Astrocyte (in vitro differentiated cells and primary cell): ENCODE data around the gene PLA2G4A. TPM values are rescaled to one million over a fixed set of nuclear protein-coding genes. Genes with fewer than 3 reads are reported as not detected.

Experiments
- DNase-seq: peaks from one replicate; pipeline ENCODE4 v3.0.0-alpha.2; 2010; ENCODE audit warnings: low read depth
- FAIRE-seq: peaks from 2 replicates; lab custom pipeline; 2011; peaks lifted over from hg19 to GRCh38; lab: Jason Lieb, UNC
- H2AFZ ChIP-seq: 2 replicates; pipeline ENCODE4 v1.6.0; 2012; ENCODE audit warnings: low read depth, low read length, inconsistent platforms
- H3K27ac ChIP-seq: 2 replicates; pipeline ENCODE4 v1.5.1; 2011; ENCODE audit warnings: low read depth, low read length, inconsistent platforms
- H3K27me3 ChIP-seq: 2 replicates; pipeline ENCODE4 v1.6.0; 2011; ENCODE audit warnings: low read length, inconsistent platforms; ENCODE audit not compliant: insufficient read depth
- H3K36me3 ChIP-seq: 2 replicates; pipeline ENCODE4 v1.5.1; 2011; ENCODE audit warnings: low read length, inconsistent platforms; ENCODE audit not compliant: insufficient read depth
- H3K4me1 ChIP-seq: 2 replicates; pipeline ENCODE4 v1.5.1; 2011; ENCODE audit warnings: low read length, inconsistent platforms; ENCODE audit not compliant: insufficient read depth
- H3K4me2 ChIP-seq: 2 replicates; pipeline ENCODE4 v1.6.0; 2012; ENCODE audit warnings: low read length, inconsistent platforms
- H3K4me3 ChIP-seq: 2 replicates; pipeline ENCODE4 v1.5.1; 2011; ENCODE audit warnings: low read depth, mild to moderate bottlenecking, low read length, inconsistent platforms; ENCODE audit not compliant: insufficient read depth
- H3K79me2 ChIP-seq: 2 replicates; pipeline ENCODE4 v1.6.0; 2012; ENCODE audit warnings: mild to moderate bottlenecking, low read length, inconsistent platforms; ENCODE audit not compliant: insufficient read depth
- H3K9ac ChIP-seq: 2 replicates; pipeline ENCODE4 v1.6.0; 2012; ENCODE audit warnings: mild to moderate bottlenecking, low read length, inconsistent platforms
- H3K9me3 ChIP-seq: 2 replicates; pipeline ENCODE4 v1.5.1; 2012; ENCODE audit warnings: low read depth, mild to moderate bottlenecking, low read length, inconsistent platforms; ENCODE audit not compliant: insufficient read depth
- H4K20me1 ChIP-seq: 2 replicates; pipeline ENCODE4 v1.6.0; 2012; ENCODE audit warnings: low read length, inconsistent platforms; ENCODE audit not compliant: insufficient read depth
- H3K27ac Mint-ChIP-seq: one replicate; pipeline ENCODE4 v1.8.0; 2021; ENCODE audit warnings: mild to moderate bottlenecking, mixed read lengths; ENCODE audit not compliant: unreplicated experiment
- H3K27me3 Mint-ChIP-seq: one replicate; pipeline ENCODE4 v1.8.0; 2021; ENCODE audit warnings: low read depth, mixed read lengths; ENCODE audit not compliant: unreplicated experiment
- H3K36me3 Mint-ChIP-seq: one replicate; pipeline ENCODE4 v1.8.0; 2021; ENCODE audit warnings: low read depth, mixed read lengths; ENCODE audit not compliant: unreplicated experiment
- H3K4me1 Mint-ChIP-seq: one replicate; pipeline ENCODE4 v1.8.0; 2021; ENCODE audit warnings: low read depth, mixed read lengths; ENCODE audit not compliant: unreplicated experiment
- H3K4me3 Mint-ChIP-seq: one replicate; pipeline ENCODE4 v1.8.0; 2021; ENCODE audit warnings: mild to moderate bottlenecking, moderate library complexity, mixed read lengths; ENCODE audit not compliant: unreplicated experiment
- H3K9me3 Mint-ChIP-seq: one replicate; pipeline ENCODE4 v1.8.0; 2021; ENCODE audit warnings: mild to moderate bottlenecking, mixed read lengths; ENCODE audit not compliant: unreplicated experiment
- CTCF ChIP-seq: IDR thresholded peaks from 2 replicates; pipeline ENCODE4 v1.5.1; 2011; ENCODE audit warnings: low read depth, mild to moderate bottlenecking, inconsistent platforms, low read length, moderate library complexity; ENCODE audit not compliant: insufficient read depth
- EZH2 ChIP-seq: IDR thresholded peaks from 2 replicates; pipeline ENCODE4 v1.6.1; 2012; ENCODE audit warnings: mild to moderate bottlenecking, low read length, inconsistent platforms; ENCODE audit not compliant: insufficient read depth
- total RNA-seq: library from RNA; stranded (reverse); gene quantifications from 2 replicates; pipeline ENCODE4 v1.2.1, GENCODE V29; 2021

The PLA2G4A gene
- total RNA-seq, 1 donor from 2014 or later, result 1.4 TPM

GRCh38 chr1:186782791-186783190 lies 46.0 kb upstream of the PLA2G4A start:
- Histone ChIP-seq H3K4me3 (no peak overlapping the region), H3K79me2 (no peaks in the 10 kb centered on the region), H3K4me1 (peaks cover 7% of the 10 kb centered on the region), H3K9me3 (no peaks in the 10 kb centered on the region), H3K4me2 (no peak overlapping the region), H3K9ac (no peak overlapping the region), H3K27ac (no peak overlapping the region), H3K27me3 (no peaks in the 10 kb centered on the region), H4K20me1 (no peaks in the 10 kb centered on the region), H3K36me3 (no peaks in the 10 kb centered on the region), H2AFZ (no peak overlapping the region)
- Mint-ChIP-seq H3K4me1 (no peaks in the 10 kb centered on the region), H3K9me3 (no peaks in the 10 kb centered on the region), H3K27ac (no peak overlapping the region), H3K36me3 (no peaks in the 10 kb centered on the region), H3K27me3 (no peaks in the 10 kb centered on the region), H3K4me3 (no peak overlapping the region)
- peak; percentile 42 for DNase-seq
- TF ChIP-seq CTCF, result no peak
- no peak for TF ChIP-seq EZH2
- FAIRE-seq, result no peak

GRCh38 chr1:186783193-186783592 lies 45.6 kb upstream of the PLA2G4A start:
- Mint-ChIP-seq H3K36me3 (no peaks in the 10 kb centered on the region), H3K9me3 (no peaks in the 10 kb centered on the region), H3K4me1 (no peaks in the 10 kb centered on the region), H3K27ac (no peak overlapping the region), H3K4me3 (no peak overlapping the region), H3K27me3 (no peaks in the 10 kb centered on the region)
- Histone ChIP-seq H3K27me3 (no peaks in the 10 kb centered on the region), H2AFZ (peak overlapping the region; percentile 43), H3K4me3 (no peak overlapping the region), H3K9ac (no peak overlapping the region), H3K9me3 (no peaks in the 10 kb centered on the region), H3K4me1 (peaks cover 7% of the 10 kb centered on the region), H4K20me1 (no peaks in the 10 kb centered on the region), H3K27ac (no peak overlapping the region), H3K79me2 (no peaks in the 10 kb centered on the region), H3K4me2 (no peak overlapping the region), H3K36me3 (no peaks in the 10 kb centered on the region)
- TF ChIP-seq CTCF (no peak), EZH2 (no peak)
- DNase-seq, result no peak
- no peak for FAIRE-seq

GRCh38 chr1:186785503-186785902 lies 43.2 kb upstream of the PLA2G4A start:
- no peaks in the 10 kb centered on the region for H3K9me3 ChIP-seq
- no peaks in the 10 kb centered on the region for H3K36me3 ChIP-seq
- no peak overlapping the region for H3K4me2 ChIP-seq
- no peaks in the 10 kb centered on the region for H3K27me3 ChIP-seq
- no peak for DNase-seq
- H2AFZ ChIP-seq, result no peak overlapping the region
- H3K27ac ChIP-seq, result no peak overlapping the region
- Mint-ChIP-seq H3K9me3 (no peaks in the 10 kb centered on the region), H3K27ac (no peak overlapping the region), H3K4me1 (no peaks in the 10 kb centered on the region), H3K27me3 (no peaks in the 10 kb centered on the region), H3K36me3 (no peaks in the 10 kb centered on the region), H3K4me3 (no peak overlapping the region)
- FAIRE-seq, result no peak
- H3K9ac ChIP-seq, result no peak overlapping the region
- no peak for TF ChIP-seq EZH2
- TF ChIP-seq CTCF, result no peak
- H3K79me2 ChIP-seq, result no peaks in the 10 kb centered on the region
- H3K4me3 ChIP-seq, result no peak overlapping the region
- no peaks in the 10 kb centered on the region for H4K20me1 ChIP-seq
- H3K4me1 ChIP-seq, result peaks cover 7% of the 10 kb centered on the region
